Astrocyte (in vitro differentiated cells and primary cell): Measurements from ENCODE around the gene MEF2B. TPM values are rescaled to one million over a fixed set of nuclear protein-coding genes. Genes with fewer than 3 reads are reported as not detected.

Source experiments
- DNase-seq: peaks from one replicate; pipeline ENCODE4 v3.0.0-alpha.2; 2010; ENCODE audit warnings: low read depth
- FAIRE-seq: peaks from 2 replicates; lab custom pipeline; 2011; peaks lifted over from hg19 to GRCh38; lab: Jason Lieb, UNC
- H2AFZ ChIP-seq: 2 replicates; pipeline ENCODE4 v1.6.0; 2012; ENCODE audit warnings: low read depth, low read length, inconsistent platforms
- H3K27ac ChIP-seq: 2 replicates; pipeline ENCODE4 v1.5.1; 2011; ENCODE audit warnings: low read depth, low read length, inconsistent platforms
- H3K27me3 ChIP-seq: 2 replicates; pipeline ENCODE4 v1.6.0; 2011; ENCODE audit warnings: low read length, inconsistent platforms; ENCODE audit not compliant: insufficient read depth
- H3K36me3 ChIP-seq: 2 replicates; pipeline ENCODE4 v1.5.1; 2011; ENCODE audit warnings: low read length, inconsistent platforms; ENCODE audit not compliant: insufficient read depth
- H3K4me1 ChIP-seq: 2 replicates; pipeline ENCODE4 v1.5.1; 2011; ENCODE audit warnings: low read length, inconsistent platforms; ENCODE audit not compliant: insufficient read depth
- H3K4me2 ChIP-seq: 2 replicates; pipeline ENCODE4 v1.6.0; 2012; ENCODE audit warnings: low read length, inconsistent platforms
- H3K4me3 ChIP-seq: 2 replicates; pipeline ENCODE4 v1.5.1; 2011; ENCODE audit warnings: low read depth, mild to moderate bottlenecking, low read length, inconsistent platforms; ENCODE audit not compliant: insufficient read depth
- H3K79me2 ChIP-seq: 2 replicates; pipeline ENCODE4 v1.6.0; 2012; ENCODE audit warnings: mild to moderate bottlenecking, low read length, inconsistent platforms; ENCODE audit not compliant: insufficient read depth
- H3K9ac ChIP-seq: 2 replicates; pipeline ENCODE4 v1.6.0; 2012; ENCODE audit warnings: mild to moderate bottlenecking, low read length, inconsistent platforms
- H3K9me3 ChIP-seq: 2 replicates; pipeline ENCODE4 v1.5.1; 2012; ENCODE audit warnings: low read depth, mild to moderate bottlenecking, low read length, inconsistent platforms; ENCODE audit not compliant: insufficient read depth
- H4K20me1 ChIP-seq: 2 replicates; pipeline ENCODE4 v1.6.0; 2012; ENCODE audit warnings: low read length, inconsistent platforms; ENCODE audit not compliant: insufficient read depth
- H3K27ac Mint-ChIP-seq: one replicate; pipeline ENCODE4 v1.8.0; 2021; ENCODE audit warnings: mild to moderate bottlenecking, mixed read lengths; ENCODE audit not compliant: unreplicated experiment
- H3K27me3 Mint-ChIP-seq: one replicate; pipeline ENCODE4 v1.8.0; 2021; ENCODE audit warnings: low read depth, mixed read lengths; ENCODE audit not compliant: unreplicated experiment
- H3K36me3 Mint-ChIP-seq: one replicate; pipeline ENCODE4 v1.8.0; 2021; ENCODE audit warnings: low read depth, mixed read lengths; ENCODE audit not compliant: unreplicated experiment
- H3K4me1 Mint-ChIP-seq: one replicate; pipeline ENCODE4 v1.8.0; 2021; ENCODE audit warnings: low read depth, mixed read lengths; ENCODE audit not compliant: unreplicated experiment
- H3K4me3 Mint-ChIP-seq: one replicate; pipeline ENCODE4 v1.8.0; 2021; ENCODE audit warnings: mild to moderate bottlenecking, moderate library complexity, mixed read lengths; ENCODE audit not compliant: unreplicated experiment
- H3K9me3 Mint-ChIP-seq: one replicate; pipeline ENCODE4 v1.8.0; 2021; ENCODE audit warnings: mild to moderate bottlenecking, mixed read lengths; ENCODE audit not compliant: unreplicated experiment
- EZH2 ChIP-seq: IDR thresholded peaks from 2 replicates; pipeline ENCODE4 v1.6.1; 2012; ENCODE audit warnings: mild to moderate bottlenecking, low read length, inconsistent platforms; ENCODE audit not compliant: insufficient read depth
- total RNA-seq: library from RNA; stranded (reverse); gene quantifications from 2 replicates; pipeline ENCODE4 v1.2.1, GENCODE V29; 2021
- TF ChIP-seq, protein P1 (sequence below): IDR thresholded peaks from 2 replicates; pipeline ENCODE4 v1.5.1; 2011; ENCODE audit warnings: low read depth, mild to moderate bottlenecking, inconsistent platforms, low read length, moderate library complexity; ENCODE audit not compliant: insufficient read depth

Gene MEF2B
- total RNA-seq, 1 donor from 2014 or later, result 1.7 TPM

DNA sequence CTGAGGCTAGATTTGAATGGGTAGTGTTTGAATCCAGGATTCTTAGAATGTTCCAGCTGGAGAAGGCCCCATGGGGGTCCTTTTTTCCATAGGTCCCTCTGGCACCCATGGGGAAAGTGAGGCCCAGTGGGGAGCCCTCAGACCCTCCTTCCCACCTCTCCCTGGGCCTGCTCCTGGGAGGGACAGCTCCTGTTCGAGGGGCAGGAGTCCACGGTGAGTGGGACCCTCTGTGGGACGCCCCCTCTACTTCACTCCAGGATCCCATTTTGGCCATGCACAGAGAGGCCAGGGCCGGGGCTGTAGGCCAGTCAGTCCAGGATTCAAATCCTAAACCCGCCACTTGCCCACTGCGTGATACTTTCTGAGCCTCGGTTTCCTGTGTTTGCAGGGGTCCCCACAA, 7.6 kb downstream of the MEF2B start:
- DNase-seq (no peak), FAIRE-seq (no peak)
- Mint-ChIP-seq H3K36me3 (no peaks in the 10 kb centered on the region), H3K4me3 (no peak overlapping the region), H3K27me3 (peaks cover 10% of the 10 kb centered on the region), H3K9me3 (no peaks in the 10 kb centered on the region), H3K4me1 (no peaks in the 10 kb centered on the region), H3K27ac (no peak overlapping the region)
- H3K9me3 ChIP-seq, result no peaks in the 10 kb centered on the region
- H3K27me3 ChIP-seq, result no peaks in the 10 kb centered on the region
- no peak overlapping the region for H3K27ac ChIP-seq
- no peaks in the 10 kb centered on the region for H3K4me1 ChIP-seq
- peaks cover 3% of the 10 kb centered on the region for H4K20me1 ChIP-seq
- no peak overlapping the region for H3K9ac ChIP-seq
- no peak overlapping the region for H3K4me3 ChIP-seq
- H2AFZ ChIP-seq, result no peak overlapping the region
- TF ChIP-seq, protein P1, sequence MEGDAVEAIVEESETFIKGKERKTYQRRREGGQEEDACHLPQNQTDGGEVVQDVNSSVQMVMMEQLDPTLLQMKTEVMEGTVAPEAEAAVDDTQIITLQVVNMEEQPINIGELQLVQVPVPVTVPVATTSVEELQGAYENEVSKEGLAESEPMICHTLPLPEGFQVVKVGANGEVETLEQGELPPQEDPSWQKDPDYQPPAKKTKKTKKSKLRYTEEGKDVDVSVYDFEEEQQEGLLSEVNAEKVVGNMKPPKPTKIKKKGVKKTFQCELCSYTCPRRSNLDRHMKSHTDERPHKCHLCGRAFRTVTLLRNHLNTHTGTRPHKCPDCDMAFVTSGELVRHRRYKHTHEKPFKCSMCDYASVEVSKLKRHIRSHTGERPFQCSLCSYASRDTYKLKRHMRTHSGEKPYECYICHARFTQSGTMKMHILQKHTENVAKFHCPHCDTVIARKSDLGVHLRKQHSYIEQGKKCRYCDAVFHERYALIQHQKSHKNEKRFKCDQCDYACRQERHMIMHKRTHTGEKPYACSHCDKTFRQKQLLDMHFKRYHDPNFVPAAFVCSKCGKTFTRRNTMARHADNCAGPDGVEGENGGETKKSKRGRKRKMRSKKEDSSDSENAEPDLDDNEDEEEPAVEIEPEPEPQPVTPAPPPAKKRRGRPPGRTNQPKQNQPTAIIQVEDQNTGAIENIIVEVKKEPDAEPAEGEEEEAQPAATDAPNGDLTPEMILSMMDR, result no peak
- TF ChIP-seq EZH2, result no peak
- H3K36me3 ChIP-seq, result no peaks in the 10 kb centered on the region
- no peaks in the 10 kb centered on the region for H3K79me2 ChIP-seq
- no peak overlapping the region for H3K4me2 ChIP-seq

DNA sequence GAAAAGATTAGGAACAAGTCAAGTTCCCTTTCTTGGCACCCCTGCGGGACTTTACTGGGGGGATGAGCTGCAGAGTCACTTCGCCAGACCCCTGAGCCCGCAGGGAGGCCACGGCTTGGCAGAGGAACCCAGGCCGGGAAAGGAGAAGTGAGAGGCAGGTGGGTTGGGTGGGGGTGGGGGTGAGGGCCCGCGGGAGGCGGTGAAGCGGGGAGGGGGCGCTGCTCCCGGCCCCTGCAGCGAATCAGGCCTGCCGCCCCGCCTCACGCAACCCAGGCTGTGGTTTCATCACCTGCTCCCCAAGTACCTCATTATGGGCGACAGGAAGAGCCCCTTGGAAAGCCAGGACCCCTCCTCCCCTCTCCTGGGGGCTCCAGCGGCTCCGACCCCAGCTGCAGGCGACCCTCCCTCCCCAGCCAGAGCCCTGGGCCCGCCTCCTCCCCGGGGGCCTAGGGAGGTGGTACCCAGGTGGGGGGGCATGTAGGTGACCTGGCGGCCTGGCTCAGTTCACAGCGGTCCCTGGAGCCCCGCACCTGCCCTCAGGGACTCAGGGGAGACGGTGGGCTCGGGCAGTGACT, 9.5 kb downstream of the MEF2B start:
- Histone ChIP-seq H3K4me3 (no peak overlapping the region), H3K27me3 (no peaks in the 10 kb centered on the region), H3K36me3 (no peaks in the 10 kb centered on the region), H2AFZ (no peak overlapping the region), H3K9ac (no peak overlapping the region), H4K20me1 (peaks cover 3% of the 10 kb centered on the region), H3K4me2 (no peak overlapping the region), H3K27ac (no peak overlapping the region), H3K4me1 (no peaks in the 10 kb centered on the region), H3K79me2 (no peaks in the 10 kb centered on the region), H3K9me3 (no peaks in the 10 kb centered on the region)
- Mint-ChIP-seq H3K27ac (no peak overlapping the region), H3K4me1 (no peaks in the 10 kb centered on the region), H3K4me3 (no peak overlapping the region), H3K36me3 (peaks cover 7% of the 10 kb centered on the region), H3K27me3 (peaks cover 20% of the 10 kb centered on the region), H3K9me3 (peaks cover 5% of the 10 kb centered on the region)
- DNase-seq (no peak), FAIRE-seq (no peak)
- TF ChIP-seq, protein P1, result no peak
- no peak for TF ChIP-seq EZH2

DNA sequence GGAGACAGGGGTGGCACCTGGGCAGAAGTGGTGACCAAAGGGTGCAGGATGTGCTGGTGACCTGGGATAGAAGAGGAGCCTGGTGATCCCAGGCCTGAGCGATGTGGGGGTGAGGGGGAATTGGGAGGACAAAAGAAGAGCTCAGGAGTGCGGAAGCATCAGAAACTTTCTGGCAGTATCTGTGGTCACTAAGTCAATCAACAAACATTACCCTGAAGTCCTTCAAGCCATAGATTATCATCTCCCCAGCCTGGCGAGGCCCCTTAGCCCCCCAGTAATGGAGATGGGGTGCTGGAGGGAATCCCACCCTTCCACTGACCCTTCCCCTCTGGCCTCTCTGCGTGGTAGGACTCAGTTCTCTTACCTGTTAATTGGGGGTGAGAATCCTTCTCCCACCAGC, 10.5 kb downstream of the MEF2B start:
- Histone ChIP-seq H3K9ac (no peak overlapping the region), H3K4me1 (no peaks in the 10 kb centered on the region), H3K9me3 (no peaks in the 10 kb centered on the region), H2AFZ (no peak overlapping the region), H3K36me3 (no peaks in the 10 kb centered on the region), H3K79me2 (no peaks in the 10 kb centered on the region), H3K27me3 (no peaks in the 10 kb centered on the region), H3K27ac (no peak overlapping the region), H3K4me3 (no peak overlapping the region), H3K4me2 (no peak overlapping the region), H4K20me1 (peaks cover 3% of the 10 kb centered on the region)
- FAIRE-seq (no peak), DNase-seq (no peak)
- Mint-ChIP-seq H3K36me3 (peaks cover 11% of the 10 kb centered on the region), H3K4me3 (no peak overlapping the region), H3K9me3 (peaks cover 8% of the 10 kb centered on the region), H3K4me1 (no peaks in the 10 kb centered on the region), H3K27me3 (peaks cover 22% of the 10 kb centered on the region), H3K27ac (no peak overlapping the region)
- TF ChIP-seq, protein P1, result no peak
- no peak for TF ChIP-seq EZH2
